ENCODE measurements around the gene FHOD3. TPM values are rescaled to one million over a fixed set of nuclear protein-coding genes. Genes with fewer than 3 reads are reported as not detected.

The FHOD3 gene
- total RNA-seq, 4 donors from 2014 or later = 0.26 to 13.8 (median 4.9) TPM; not detected in 1

GRCh38 chr18:36649205-36649604, 351.7 kb downstream of the FHOD3 start:
- Histone ChIP-seq H3K9me3 (no peaks in the 10 kb centered on the region), H3K36me3 (no peaks in the 10 kb centered on the region), H3K27ac (no peak overlapping the region), H3K4me1 (no peaks in the 10 kb centered on the region), H3K4me3 (no peak overlapping the region), H3K27me3 (no peaks in the 10 kb centered on the region)
- intact Hi-C loops (cut with DNase I; ENCODE audit: low total_unique reads) = no loop called here
- no peak for DNase-seq
- TF ChIP-seq CTCF (IDR thresholded peaks at IDR 0.05) (no peak), POLR2A (IDR thresholded peaks at IDR 0.05) (no peak)

- intact Hi-C loops (cut with DNase I; ENCODE audit: low total_unique reads) = no loop called here
- no peak overlapping the region for H3K4me3 ChIP-seq
- no peak overlapping the region for H3K27ac ChIP-seq
Measured at GRCh38 chr18:36650266-36650665, 352.8 kb downstream of the FHOD3 start.

GRCh38 chr18:36650906-36651305, 353.4 kb downstream of the FHOD3 start:
- Histone ChIP-seq H3K9me3 (no peaks in the 10 kb centered on the region), H3K4me3 (no peak overlapping the region), H3K27ac (no peak overlapping the region), H3K4me1 (no peaks in the 10 kb centered on the region), H3K36me3 (no peaks in the 10 kb centered on the region), H3K27me3 (no peaks in the 10 kb centered on the region)
- TF ChIP-seq CTCF (IDR thresholded peaks at IDR 0.05) (no peak), POLR2A (IDR thresholded peaks at IDR 0.05) (no peak)
- no peak for DNase-seq
- intact Hi-C loops (cut with DNase I; ENCODE audit: low total_unique reads) = no loop called here

More at GRCh38 chr18:36650266-36650665, 352.8 kb downstream of the FHOD3 start:
- no peak for DNase-seq
- H3K27me3 ChIP-seq = no peaks in the 10 kb centered on the region
- no peaks in the 10 kb centered on the region for H3K36me3 ChIP-seq
- no peaks in the 10 kb centered on the region for H3K9me3 ChIP-seq
- TF ChIP-seq POLR2A (IDR thresholded peaks at IDR 0.05) = no peak
- TF ChIP-seq CTCF (IDR thresholded peaks at IDR 0.05) = no peak
- no peaks in the 10 kb centered on the region for H3K4me1 ChIP-seq

GRCh38 chr18:36652503-36652902, 355.0 kb downstream of the FHOD3 start:
- intact Hi-C loops (cut with DNase I; ENCODE audit: low total_unique reads) = no loop called here
- no peaks in the 10 kb centered on the region for H3K36me3 ChIP-seq
- TF ChIP-seq POLR2A (IDR thresholded peaks at IDR 0.05) = no peak
- TF ChIP-seq CTCF (IDR thresholded peaks at IDR 0.05) = no peak

GRCh38 chr18:36653141-36653869, 355.8 kb downstream of the FHOD3 start:
- intact Hi-C loops (cut with DNase I; ENCODE audit: low total_unique reads) = no loop called here
- Histone ChIP-seq H3K27ac (no peak overlapping the region), H3K4me3 (no peak overlapping the region), H3K27me3 (no peaks in the 10 kb centered on the region), H3K36me3 (no peaks in the 10 kb centered on the region), H3K4me1 (no peaks in the 10 kb centered on the region), H3K9me3 (no peaks in the 10 kb centered on the region)
- DNase-seq = no peak
- no peak for TF ChIP-seq CTCF (IDR thresholded peaks at IDR 0.05)
- no peak for TF ChIP-seq POLR2A (IDR thresholded peaks at IDR 0.05)

More at GRCh38 chr18:36652503-36652902, 355.0 kb downstream of the FHOD3 start:
- Histone ChIP-seq H3K27me3 (no peaks in the 10 kb centered on the region), H3K4me3 (no peak overlapping the region), H3K4me1 (no peaks in the 10 kb centered on the region), H3K9me3 (no peaks in the 10 kb centered on the region), H3K27ac (no peak overlapping the region)
- no peak for DNase-seq

Measured in uterus (tissue), 4 donors.